Fibroblast of pulmonary artery (primary cell): ENCODE results near the gene PRF1.

ENCODE experiments used
- DNase-seq: peaks from one replicate; pipeline ENCODE4 v3.0.0-alpha.2; 2010; ENCODE audit warnings: low read depth
- H3K4me3 ChIP-seq: replicated peaks from 2 replicates; pipeline ENCODE4 v1.5.1; 2011; ENCODE audit warnings: low read depth, mild to moderate bottlenecking, control low read depth, low read length, moderate library complexity
- CTCF ChIP-seq: IDR thresholded peaks from 2 replicates; pipeline ENCODE4 v1.5.1; 2011; ENCODE audit warnings: mild to moderate bottlenecking, control low read depth, low read length, inconsistent platforms; ENCODE audit errors: missing control alignments

Gene PRF1

DNA sequence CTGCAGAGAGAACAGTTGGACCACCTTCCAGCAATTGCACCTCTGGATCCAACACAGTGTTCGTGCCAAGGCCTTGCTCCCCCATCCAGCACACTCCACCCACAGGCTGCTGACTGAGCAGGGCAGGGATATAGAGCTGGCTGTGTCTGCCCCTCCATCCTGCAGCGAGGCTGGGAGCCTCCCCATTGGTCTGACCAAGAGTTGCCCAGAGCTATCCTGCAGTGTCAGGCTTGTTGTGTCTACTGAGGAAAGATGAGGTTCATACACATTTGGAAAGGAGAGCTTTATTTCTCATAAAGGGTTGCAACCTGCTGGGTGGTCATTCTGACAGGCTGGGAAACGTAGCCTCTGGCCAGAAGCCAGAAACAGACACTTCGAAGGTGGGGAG, 27.1 kb downstream of the PRF1 start:
- no peak overlapping the region for H3K4me3 ChIP-seq
- no peak for DNase-seq
- TF ChIP-seq CTCF: no peak

GRCh38 chr10:70573599-70574506, 28.7 kb downstream of the PRF1 start:
- H3K4me3 ChIP-seq: no peak overlapping the region
- no peak for TF ChIP-seq CTCF
- no peak for DNase-seq

GRCh38 chr10:70571636-70572439, 30.7 kb downstream of the PRF1 start:
- no peak overlapping the region for H3K4me3 ChIP-seq
- no peak for DNase-seq
- TF ChIP-seq CTCF: no peak

- no peak overlapping the region for H3K4me3 ChIP-seq
- no peak for DNase-seq
- no peak for TF ChIP-seq CTCF
These were observed 31.3 kb downstream of the PRF1 start for GRCh38 chr10:70571236-70571635.

DNA sequence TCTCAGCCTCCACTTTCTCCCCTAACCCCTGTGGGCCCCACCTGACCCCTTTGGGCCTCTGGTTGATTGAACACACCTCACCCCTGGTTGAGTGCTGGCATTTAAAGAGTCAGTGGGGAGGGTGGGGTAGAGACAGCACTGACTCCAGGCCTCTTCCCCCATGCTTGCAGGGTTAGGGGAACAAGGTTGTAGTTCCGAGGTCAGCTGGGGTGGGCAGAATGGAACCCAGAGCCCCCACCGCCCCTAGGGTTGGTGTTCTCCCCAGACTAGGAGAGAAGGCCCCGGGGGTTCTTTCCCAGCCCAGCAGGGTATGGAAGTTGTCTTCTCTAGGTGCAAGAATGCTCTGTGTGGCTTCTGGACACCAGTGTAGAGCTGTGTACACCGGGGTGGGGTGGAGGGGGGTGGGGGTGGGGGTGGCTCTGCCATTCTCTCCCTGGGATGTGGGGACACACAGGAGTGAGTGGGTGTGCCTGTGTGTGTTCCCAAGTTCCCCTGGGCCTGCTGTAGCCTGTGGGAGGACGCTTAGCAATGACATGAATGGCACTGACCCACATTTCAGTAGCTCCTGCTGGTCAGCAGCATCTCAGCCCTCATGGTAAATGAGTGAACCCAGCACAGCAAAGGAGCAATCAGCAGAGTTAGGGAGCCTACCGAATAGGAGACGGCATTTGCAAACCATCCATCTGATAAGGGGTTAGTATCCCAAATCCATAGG, 33.6 kb downstream of the PRF1 start:
- H3K4me3 ChIP-seq: no peak overlapping the region
- no peak for DNase-seq
- TF ChIP-seq CTCF: no peak

GRCh38 chr10:70568113-70568512, 34.4 kb downstream of the PRF1 start:
- DNase-seq: no peak
- no peak for TF ChIP-seq CTCF
- no peak overlapping the region for H3K4me3 ChIP-seq
